ENCODE measurements around the gene MORN4. TPM values are rescaled to one million over a fixed set of nuclear protein-coding genes. Genes with fewer than 3 reads are reported as not detected.

Gene MORN4
- total RNA-seq, 1 donor from 2014 or later, result 15.8 TPM

- Mint-ChIP-seq H3K27me3 (no peaks in the 10 kb centered on the region), H3K9me3 (no peaks in the 10 kb centered on the region), H3K4me3 (no peak overlapping the region), H3K36me3 (no peaks in the 10 kb centered on the region), H3K4me1 (ENCODE audit: unreplicated experiment) (peaks cover 7% of the 10 kb centered on the region), H3K27ac (no peak overlapping the region)
- DNase-seq (ENCODE audit: extremely low spot score, unreplicated experiment), result no peak
- TF ChIP-seq CTCF (conservative IDR thresholded peaks at IDR 0.05), result no peak
Observed at GRCh38 chr10:97628228-97628627, 5.1 kb downstream of the MORN4 start.

- no peak overlapping the region for H3K27ac Mint-ChIP-seq
- peaks cover 6% of the 10 kb centered on the region for H3K4me1 Mint-ChIP-seq (ENCODE audit: unreplicated experiment)
- H3K4me3 Mint-ChIP-seq, result no peak overlapping the region
- DNase-seq (ENCODE audit: extremely low spot score, unreplicated experiment), result no peak
- TF ChIP-seq CTCF (conservative IDR thresholded peaks at IDR 0.05), result no peak
- no peaks in the 10 kb centered on the region for H3K27me3 Mint-ChIP-seq
- no peaks in the 10 kb centered on the region for H3K36me3 Mint-ChIP-seq
- H3K9me3 Mint-ChIP-seq, result no peaks in the 10 kb centered on the region
Observed at GRCh38 chr10:97627731-97628130, 5.6 kb downstream of the MORN4 start.

GRCh38 chr10:97623277-97623676 is 10.0 kb downstream of the MORN4 start:
- peaks cover 3% of the 10 kb centered on the region for H3K36me3 Mint-ChIP-seq
- H3K27ac Mint-ChIP-seq, result no peak overlapping the region
- no peaks in the 10 kb centered on the region for H3K9me3 Mint-ChIP-seq
- no peak overlapping the region for H3K4me3 Mint-ChIP-seq
- TF ChIP-seq CTCF (conservative IDR thresholded peaks at IDR 0.05), result no peak
- DNase-seq (ENCODE audit: extremely low spot score, unreplicated experiment), result no peak
- peaks cover 3% of the 10 kb centered on the region for H3K4me1 Mint-ChIP-seq (ENCODE audit: unreplicated experiment)
- no peaks in the 10 kb centered on the region for H3K27me3 Mint-ChIP-seq

- Mint-ChIP-seq H3K27me3 (no peaks in the 10 kb centered on the region), H3K36me3 (peaks cover 7% of the 10 kb centered on the region), H3K9me3 (no peaks in the 10 kb centered on the region), H3K27ac (no peak overlapping the region), H3K4me1 (ENCODE audit: unreplicated experiment) (peaks cover 3% of the 10 kb centered on the region), H3K4me3 (no peak overlapping the region)
- no peak for TF ChIP-seq CTCF (conservative IDR thresholded peaks at IDR 0.05)
- DNase-seq (ENCODE audit: extremely low spot score, unreplicated experiment), result no peak
Observed at GRCh38 chr10:97618733-97619132, 14.6 kb downstream of the MORN4 start.

- H3K9me3 Mint-ChIP-seq, result no peaks in the 10 kb centered on the region
- no peak overlapping the region for H3K4me3 Mint-ChIP-seq
- no peaks in the 10 kb centered on the region for H3K27me3 Mint-ChIP-seq
- no peak for DNase-seq (ENCODE audit: extremely low spot score, unreplicated experiment)
- H3K36me3 Mint-ChIP-seq, result peaks cover 7% of the 10 kb centered on the region
- no peak overlapping the region for H3K27ac Mint-ChIP-seq
- TF ChIP-seq CTCF (conservative IDR thresholded peaks at IDR 0.05), result no peak
- peaks cover 3% of the 10 kb centered on the region for H3K4me1 Mint-ChIP-seq (ENCODE audit: unreplicated experiment)
Observed at GRCh38 chr10:97618285-97618684, 15.0 kb downstream of the MORN4 start.

GRCh38 chr10:97612386-97612785 is 20.9 kb downstream of the MORN4 start:
- Mint-ChIP-seq H3K36me3 (peaks cover 4% of the 10 kb centered on the region), H3K4me1 (ENCODE audit: unreplicated experiment) (peaks cover under 1% of the 10 kb centered on the region), H3K4me3 (no peak overlapping the region), H3K9me3 (no peaks in the 10 kb centered on the region), H3K27me3 (no peaks in the 10 kb centered on the region), H3K27ac (no peak overlapping the region)
- no peak for DNase-seq (ENCODE audit: extremely low spot score, unreplicated experiment)
- no peak for TF ChIP-seq CTCF (conservative IDR thresholded peaks at IDR 0.05)
